Endothelial cell of umbilical vein (primary cell): ENCODE measurements around the gene TDO2. TPM values are rescaled to one million over a fixed set of nuclear protein-coding genes. Genes with fewer than 3 reads are reported as not detected.

Experiments used
- BruUV-seq: library from RNA; stranded (reverse); fragments of 400-500 nt; replicated peaks from 2 replicates; lab custom pipeline; 2021; lab: Mats Ljungman, UMichigan
- CTCF ChIA-PET: fragments of 300-600, 350-600 bp; sonication (Branson Sonifier 250); formaldehyde crosslinking; loops from one replicate; lab custom pipeline; 2021; ENCODE audit warnings: antibody characterized with exemption, inconsistent platforms; lab: Charles Lee
- POLR2A ChIA-PET: fragments of 300-600, 350-600 bp; sonication (Branson Sonifier 250); formaldehyde crosslinking; loops from one replicate; lab custom pipeline; 2021; ENCODE audit warnings: antibody characterized with exemption, inconsistent platforms; lab: Charles Lee
- DNase-seq: peaks from one replicate; pipeline ENCODE4 v3.0.0-alpha.2; 2011; ENCODE audit warnings: low read depth, low spot score
- FAIRE-seq: peaks from 2 replicates; lab custom pipeline; 2011; peaks lifted over from hg19 to GRCh38; lab: Jason Lieb, UNC
- H2AFZ ChIP-seq: 2 replicates; pipeline ENCODE4 v1.6.0; 2012; ENCODE audit warnings: low read depth, low read length, control low read depth, inconsistent platforms
- H3K27ac ChIP-seq: 2 replicates; pipeline ENCODE4 v1.5.1; 2011; ENCODE audit warnings: low read depth, mild to moderate bottlenecking, control low read depth, low read length, moderate library complexity; ENCODE audit not compliant: insufficient read depth
- H3K27me3 ChIP-seq, 2 experiments: 2 replicates each; pipeline versions ENCODE4 v1.6.0 to v1.6.1; 2011; ENCODE audit warnings: low read length in 2 of 2, mixed read lengths in 1 of 2; ENCODE audit not compliant: control insufficient read depth in 2 of 2, insufficient read depth in 2 of 2
- H3K36me3 ChIP-seq, 2 experiments: 2 replicates in 1 of 2; 3 replicates in 1 of 2; pipeline ENCODE4 v1.5.1; 2011; ENCODE audit warnings: low read length in 2 of 2, mild to moderate bottlenecking in 1 of 2, moderate library complexity in 1 of 2; ENCODE audit not compliant: control insufficient read depth in 2 of 2, insufficient read depth in 2 of 2; ENCODE audit errors: extremely low read depth in 1 of 2
- H3K4me1 ChIP-seq: 3 replicates; pipeline ENCODE4 v1.5.1; 2011; ENCODE audit warnings: mild to moderate bottlenecking, low read length; ENCODE audit not compliant: control insufficient read depth, insufficient read depth; ENCODE audit errors: extremely low read depth
- H3K4me2 ChIP-seq: 2 replicates; pipeline ENCODE4 v1.6.1; 2011; ENCODE audit warnings: low read length, control low read depth, mixed read lengths; ENCODE audit not compliant: insufficient read depth
- H3K4me3 ChIP-seq, 3 experiments: fragments of 200-600 bp in 1 of 3; sonication (generic), shearing (Covaris generic) in 1 of 3; replicated peaks in 1 of 3; 2 replicates each; pipeline ENCODE4 v1.5.1; 2011 to 2016; ENCODE audit warnings: control low read depth in 3 of 3, low read length in 3 of 3, mild to moderate bottlenecking in 2 of 3, inconsistent platforms in 1 of 3, low read depth in 1 of 3, moderate library complexity in 1 of 3; ENCODE audit not compliant: insufficient read depth in 1 of 3
- H3K79me2 ChIP-seq: 2 replicates; pipeline ENCODE4 v1.6.0; 2012; ENCODE audit warnings: low read length, inconsistent platforms; ENCODE audit not compliant: control insufficient read depth, insufficient read depth
- H3K9ac ChIP-seq: replicated peaks from 2 replicates; pipeline ENCODE3; 2011; ENCODE audit warnings: low read length, control low read depth; ENCODE audit not compliant: insufficient read depth; ENCODE audit errors: extremely low read depth
- H3K9me1 ChIP-seq: replicated peaks from 3 replicates; pipeline ENCODE4 v1.6.0; 2011; ENCODE audit warnings: mild to moderate bottlenecking, low read length; ENCODE audit not compliant: control insufficient read depth, insufficient read depth; ENCODE audit errors: extremely low read depth
- H3K9me3 ChIP-seq: replicated peaks from 2 replicates; pipeline ENCODE4 v1.5.1; 2012; ENCODE audit warnings: low read length, inconsistent platforms; ENCODE audit not compliant: control insufficient read depth, insufficient read depth
- H4K20me1 ChIP-seq: replicated peaks from 2 replicates; pipeline ENCODE3; 2011; ENCODE audit warnings: mild to moderate bottlenecking, low read length; ENCODE audit not compliant: control insufficient read depth, insufficient read depth; ENCODE audit errors: extremely low read depth
- CTCF ChIP-seq, 2 donors: IDR thresholded peaks; 1 replicate in 1 of 2; 2 replicates in 1 of 2; pipeline ENCODE4 v1.5.1; 2011; ENCODE audit warnings: low read length in 2 of 2, mild to moderate bottlenecking in 2 of 2, moderate library complexity in 2 of 2, control low read depth in 1 of 2, inconsistent platforms in 1 of 2, low read depth in 1 of 2; ENCODE audit not compliant: insufficient read depth in 1 of 2; ENCODE audit errors: extremely low read depth in 1 of 2
- EZH2 ChIP-seq: IDR thresholded peaks from 2 replicates; pipeline ENCODE4 v1.6.1; 2012; ENCODE audit warnings: borderline replicate concordance, low read depth, mild to moderate bottlenecking, moderate library complexity, low read length, inconsistent platforms; ENCODE audit not compliant: severe bottlenecking
- JUN ChIP-seq: IDR thresholded peaks from 2 replicates; pipeline ENCODE4 v1.6.1; 2011; ENCODE audit warnings: borderline replicate concordance, low read depth; ENCODE audit not compliant: insufficient read length, insufficient read depth
- dilution Hi-C: fragments of 300-500 bp; cut with MboI; formaldehyde crosslinking; loops from one replicate; pipeline ENCODE4 v1.15.0; 2019; ENCODE audit warnings: low sequenced_read_pairs; ENCODE audit not compliant: extremely low pct_ligation_motif_present
- intact Hi-C: fragments of 100-400 bp; cut with micrococcal nuclease; formaldehyde crosslinking; loops from one replicate; pipeline ENCODE4 v1.10.0; 2022
- polyA plus RNA-seq, 4 experiments: library from polyadenylated mRNA; depleted of rRNA in 3 of 4; stranded (reverse) in 3 of 4; unstranded in 1 of 4; fragments of >200 nt; gene quantifications; 2 replicates each; pipeline versions ENCODE4 v1.2.1 to v1.2.3, GENCODE V29; 2011 to 2012; ENCODE audit warnings: missing spikeins in 1 of 4
- total RNA-seq: library from RNA; stranded (reverse); gene quantifications from 2 replicates; pipeline ENCODE4 v1.2.3, GENCODE V29; 2021

TDO2 gene
- total and polyA plus RNA-seq, 2 donors (not counting 3 experiments of a cell fraction or from before 2014, with no cell fraction given) = not detected

GRCh38 chr4:155899891-155900290 is 3.6 kb upstream of the TDO2 start:
- dilution Hi-C loops = no loop called here
- Histone ChIP-seq H3K27me3 (no peaks in the 10 kb centered on the region), H4K20me1 (no peaks in the 10 kb centered on the region), H2AFZ (no peak overlapping the region), H3K9me3 (no peaks in the 10 kb centered on the region), H3K9ac (no peak overlapping the region), H3K27ac (no peak overlapping the region), H3K79me2 (no peaks in the 10 kb centered on the region), H3K4me3 (no peak overlapping the region), H3K36me3 (no peaks in the 10 kb centered on the region), H3K4me1 (no peaks in the 10 kb centered on the region), H3K9me1 (no peaks in the 10 kb centered on the region), H3K4me2 (no peak overlapping the region)
- intact Hi-C loops = no loop called here
- POLR2A ChIA-PET = no interaction called here
- no TSS peak for BruUV-seq
- FAIRE-seq (no peak), DNase-seq (no peak)
- CTCF ChIA-PET = interaction anchor here (1.0 kb wide), 1 partner anchor 15 kb away, joined by 3 read pairs; no protein-coding TSS in a partner anchor
- TF ChIP-seq CTCF (IDR thresholded peaks at IDR 0.05; ENCODE audit: extremely low read depth in 1 of 2, insufficient read depth in 1 of 2, low read depth in 1 of 2, low read length in 2 of 2) = no peak
- TF ChIP-seq EZH2 = no peak

GRCh38 chr4:155900381-155900780 is 3.1 kb upstream of the TDO2 start:
- Histone ChIP-seq H3K36me3 (no peaks in the 10 kb centered on the region), H3K9me3 (no peaks in the 10 kb centered on the region), H3K4me1 (no peaks in the 10 kb centered on the region), H2AFZ (no peak overlapping the region), H3K4me2 (no peak overlapping the region), H3K27ac (no peak overlapping the region), H3K9me1 (no peaks in the 10 kb centered on the region), H3K79me2 (no peaks in the 10 kb centered on the region), H3K9ac (no peak overlapping the region), H3K4me3 (no peak overlapping the region), H4K20me1 (no peaks in the 10 kb centered on the region), H3K27me3 (no peaks in the 10 kb centered on the region)
- TF ChIP-seq CTCF (IDR thresholded peaks at IDR 0.05; ENCODE audit: extremely low read depth in 1 of 2, insufficient read depth in 1 of 2, low read depth in 1 of 2, low read length in 2 of 2) (no peak), JUN (no peak)
- DNase-seq = no peak
- intact Hi-C loops (no loop called here), dilution Hi-C loops (no loop called here)
- no TSS peak for BruUV-seq
- FAIRE-seq = no peak
- ChIA-PET POLR2A (no interaction called here), CTCF (interaction anchor here (1.0 kb wide), 1 partner anchor 14 kb away, joined by 3 read pairs; no protein-coding TSS in a partner anchor)
